HG03439 (cell line): Measurements from ENCODE around the gene VRK3.

Experiments used
- ATAC-seq: cut with Tn5 transposase; IDR thresholded peaks from one replicate; pipeline ENCODE4 v1.9.1; 2021; ENCODE audit warnings: mild to moderate bottlenecking, moderate library complexity; ENCODE audit not compliant: unreplicated experiment

VRK3 gene

DNA sequence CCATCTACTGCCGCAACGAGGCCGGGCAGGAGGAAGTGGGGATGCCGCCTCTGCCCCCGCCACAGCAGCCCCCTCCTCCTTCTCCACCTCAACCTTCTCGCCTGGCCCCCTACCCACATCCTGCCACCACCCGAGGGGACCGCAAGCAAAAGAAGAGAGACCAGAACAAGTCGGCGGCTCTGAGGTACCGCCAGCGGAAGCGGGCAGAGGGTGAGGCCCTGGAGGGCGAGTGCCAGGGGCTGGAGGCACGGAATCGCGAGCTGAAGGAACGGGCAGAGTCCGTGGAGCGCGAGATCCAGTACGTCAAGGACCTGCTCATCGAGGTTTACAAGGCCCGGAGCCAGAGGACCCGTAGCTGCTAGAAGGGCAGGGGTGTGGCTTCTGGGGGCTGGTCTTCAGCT, 92.4 kb downstream of the VRK3 start:
- no peak for ATAC-seq

DNA sequence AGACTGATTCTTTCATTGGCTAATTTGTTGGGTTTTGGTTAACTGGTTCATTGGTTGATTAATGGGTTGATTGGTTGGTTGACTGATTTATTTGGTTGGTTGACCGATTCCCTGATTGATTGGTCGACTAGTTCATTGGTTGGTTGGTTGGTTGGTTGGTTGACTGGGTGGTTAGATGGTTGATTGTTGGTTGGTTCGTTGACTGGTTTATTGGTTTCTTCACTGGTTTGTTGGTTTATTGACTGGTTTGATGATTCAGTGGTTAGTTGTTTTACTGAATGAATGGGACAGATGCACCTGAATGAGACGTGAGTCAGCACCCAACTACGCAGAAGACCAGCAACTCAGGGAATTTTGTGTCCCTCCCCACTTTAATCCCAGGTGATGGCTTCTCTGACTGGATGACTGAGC, 93.1 kb downstream of the VRK3 start:
- no peak for ATAC-seq

DNA sequence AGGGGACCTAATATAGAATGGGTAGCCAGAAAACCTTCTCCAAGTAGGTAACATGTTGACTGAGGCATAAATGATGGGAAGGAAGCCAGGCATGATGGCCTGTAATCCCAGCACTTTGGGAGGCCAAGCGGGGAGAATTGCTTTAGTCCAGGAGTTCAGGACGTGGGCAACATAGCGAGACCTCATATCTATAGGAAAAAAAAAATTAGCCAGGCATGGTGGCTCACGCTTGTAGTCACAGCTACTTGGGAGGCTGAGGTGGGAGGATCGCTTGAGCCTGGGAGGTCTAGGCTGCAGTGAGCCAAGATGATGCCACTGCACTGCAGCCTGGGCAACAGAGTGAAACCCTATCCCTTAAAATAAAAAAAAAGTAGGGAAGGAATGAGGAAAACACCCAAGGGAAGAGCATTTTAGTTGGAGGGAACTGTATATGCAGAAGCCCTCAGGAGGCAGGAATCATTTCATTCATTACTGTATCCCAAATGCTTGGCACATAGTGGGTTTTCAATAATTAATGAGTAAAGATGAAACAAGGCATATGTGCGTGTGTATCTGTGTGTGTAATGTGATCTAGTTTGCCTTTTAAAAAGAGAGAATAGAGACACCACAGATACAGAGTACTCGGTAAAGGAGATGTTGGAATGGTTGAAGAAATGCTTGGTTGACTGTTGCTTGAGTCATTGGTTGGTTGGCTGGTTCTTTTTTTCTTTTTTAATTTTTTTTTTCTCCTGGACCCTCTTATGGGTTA, 93.7 kb downstream of the VRK3 start:
- ATAC-seq = no peak

DNA sequence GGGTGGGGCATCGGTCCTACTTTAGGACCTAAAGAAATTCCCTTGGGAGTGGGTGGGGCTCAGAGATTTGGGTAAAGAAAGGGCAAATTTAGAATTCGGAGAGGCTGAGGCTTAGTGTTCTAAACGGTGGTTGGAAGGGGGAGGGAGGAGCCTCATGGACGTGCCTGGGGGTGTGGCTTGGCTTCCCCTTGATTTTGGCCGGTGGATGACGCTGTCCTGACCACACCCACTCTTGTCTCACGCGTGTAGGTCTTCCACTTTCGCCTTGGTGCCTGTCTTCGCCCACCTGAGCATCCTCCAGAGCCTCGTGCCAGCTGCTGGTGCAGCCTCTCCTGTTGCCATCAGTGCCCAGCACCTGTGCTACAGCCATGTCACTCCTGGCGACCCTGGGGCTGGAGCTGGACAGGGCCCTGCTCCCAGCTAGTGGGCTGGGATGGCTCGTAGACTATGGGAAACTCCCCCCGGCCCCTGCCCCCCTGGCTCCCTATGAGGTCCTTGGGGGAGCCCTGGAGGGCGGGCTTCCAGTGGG, 94.6 kb downstream of the VRK3 start:
- ATAC-seq = no peak

DNA sequence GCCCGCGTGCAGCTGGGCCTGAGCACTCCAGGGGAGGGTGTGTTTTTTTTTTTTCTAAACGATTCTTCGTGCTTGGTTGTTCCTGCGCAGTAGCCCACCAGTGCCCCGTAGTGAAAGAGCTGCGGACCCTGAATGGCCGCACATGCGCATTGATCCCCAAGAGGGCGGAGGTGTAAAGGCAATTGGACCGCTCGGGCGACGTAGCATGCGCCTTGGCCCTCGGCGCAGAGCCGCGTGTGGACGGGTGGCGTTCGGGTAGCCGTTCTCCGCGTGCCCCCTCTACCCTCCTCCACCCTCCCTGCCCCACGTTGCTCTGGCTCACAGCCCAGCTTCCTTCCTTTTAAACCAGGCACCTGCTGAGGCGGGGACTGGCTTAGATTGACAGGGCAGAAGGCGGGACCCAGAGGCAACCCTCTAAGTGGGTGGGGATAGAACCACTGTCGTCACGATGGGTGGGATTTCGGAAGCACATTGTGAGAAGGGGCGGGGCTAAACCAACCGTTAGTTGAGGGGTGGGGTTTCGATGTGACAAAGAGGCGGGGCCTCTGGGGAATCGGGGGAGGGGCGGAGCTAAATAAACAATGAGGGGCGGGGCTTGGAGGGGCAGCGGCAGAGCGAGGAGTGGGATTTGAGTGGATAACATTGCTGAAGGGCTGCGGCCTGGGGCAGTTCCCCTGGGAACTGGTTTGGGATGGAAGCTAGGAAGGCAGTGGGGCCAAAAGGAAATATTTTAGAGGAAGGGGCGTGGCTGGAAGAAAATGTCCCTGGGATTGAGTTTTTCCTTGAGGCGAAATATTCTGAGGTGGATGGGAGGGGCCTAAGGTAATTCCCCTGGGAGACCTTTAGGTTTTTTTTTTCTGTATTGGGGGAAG, 95.3 kb downstream of the VRK3 start:
- peak; percentile 63 for ATAC-seq

DNA sequence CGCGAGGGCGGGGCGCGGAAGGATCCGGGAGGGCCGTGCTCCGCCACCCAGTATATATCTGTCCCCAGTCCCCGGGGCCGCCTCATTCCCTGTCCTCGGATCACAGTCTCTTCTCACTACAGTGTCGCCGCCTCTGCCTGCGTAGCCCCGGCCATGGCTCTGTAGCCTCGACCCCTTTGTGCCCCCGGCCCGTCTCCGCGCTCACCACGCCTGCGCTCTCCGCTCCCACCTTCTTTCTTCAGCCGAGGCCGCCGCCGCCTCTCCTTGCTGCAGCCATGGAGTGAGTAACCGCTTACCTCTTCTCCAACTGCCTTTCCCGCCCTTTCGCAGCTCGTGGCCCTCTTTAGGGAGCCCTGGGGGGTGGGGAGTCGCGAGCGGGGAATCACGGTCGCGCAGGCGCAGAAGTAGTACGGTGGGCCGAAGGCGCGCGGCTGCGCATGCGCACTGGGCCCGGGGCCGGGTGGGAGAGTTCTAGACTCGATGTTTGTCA, 96.0 kb downstream of the VRK3 start, which contains the start of the genes ATF5 and NUP62:
Gene ATF5, plus strand, starts transcription at position 85 of the 490 bp plus-strand sequence. CDS start 1,646 bp downstream, outside the sequence.
Gene NUP62, minus strand, starts transcription at position 384 of the 490 bp plus-strand sequence. CDS start 19,697 bp downstream, outside the sequence.
- peak; percentile 49 for ATAC-seq

DNA sequence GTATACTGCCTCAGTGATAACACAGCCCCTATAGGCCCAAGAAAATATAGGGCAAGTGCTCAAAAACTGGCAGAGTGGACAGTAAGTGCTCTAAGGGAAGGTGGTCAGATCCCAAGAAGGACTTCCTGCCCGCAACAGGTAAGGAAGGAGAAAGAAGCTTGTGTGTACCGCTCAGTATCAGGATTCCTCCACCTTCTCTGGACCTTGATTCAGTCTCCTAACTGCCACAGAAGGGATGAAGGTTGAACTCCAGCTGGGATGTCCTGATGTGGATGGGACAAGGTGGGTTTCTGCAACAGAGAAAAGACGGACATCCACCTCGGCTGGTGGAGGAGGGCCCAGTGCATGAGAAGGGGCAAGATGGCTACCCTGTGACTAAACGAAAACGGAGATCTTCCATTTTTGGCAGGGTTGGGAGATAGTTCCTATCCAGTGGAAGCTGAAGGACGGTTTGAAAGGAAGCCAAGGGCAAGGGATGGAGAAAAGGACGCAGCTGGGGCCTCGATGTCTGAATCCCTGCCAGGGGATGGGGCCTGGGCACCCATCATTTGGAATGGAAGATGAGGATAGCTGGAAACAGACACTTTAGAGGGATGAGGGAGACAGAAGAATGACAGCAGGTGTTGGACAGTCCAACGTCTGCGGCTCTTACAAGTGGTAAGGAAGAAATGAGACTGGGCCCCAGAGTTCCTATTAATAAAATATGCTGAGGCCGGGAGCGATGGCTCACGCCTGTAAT, 97.5 kb downstream of the VRK3 start:
- ATAC-seq = no peak

DNA sequence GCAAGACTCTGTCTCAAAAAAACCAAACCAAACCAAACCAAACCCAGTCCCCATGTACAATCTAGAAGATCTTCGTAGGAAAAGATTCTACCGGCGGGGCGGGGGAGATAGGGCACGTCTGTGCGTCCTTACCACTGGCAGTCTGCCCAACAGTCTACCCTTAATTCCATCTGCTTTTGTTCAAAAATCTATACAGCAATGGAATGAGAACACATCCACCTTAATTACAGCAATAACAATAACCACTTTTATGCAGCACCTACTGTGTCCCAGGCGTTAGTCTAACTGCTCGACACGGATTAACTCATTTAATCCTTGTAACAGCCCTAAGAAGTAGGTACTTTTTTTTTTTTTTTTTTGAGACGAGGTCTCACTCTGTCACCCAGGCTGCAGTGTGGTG, 98.7 kb downstream of the VRK3 start:
- ATAC-seq = no peak
